K562 (cell line): Measurements from ENCODE around the gene HCRT. TPM values are rescaled to one million over a fixed set of nuclear protein-coding genes. Genes with fewer than 3 reads are reported as not detected.

Experiments
- ERF ChIP-seq: fragments of 450-650 bp; formaldehyde crosslinking; IDR thresholded peaks from 2 replicates; pipeline ENCODE4 v1.4.0; 2020; ENCODE audit warnings: mild to moderate bottlenecking, mixed read lengths
- HMG20A ChIP-seq: fragments of 450-650 bp; formaldehyde crosslinking; conservative IDR thresholded peaks from 2 replicates; pipeline ENCODE4 v1.4.0; 2020; ENCODE audit warnings: mild to moderate bottlenecking, mixed read lengths
- PML ChIP-seq: IDR thresholded peaks from 2 replicates; pipeline ENCODE4 v1.6.1; 2012; ENCODE audit warnings: low read length, inconsistent platforms
- ZNF280B ChIP-seq: fragments of 250-450 bp; sonication (Bioruptor Pico); IDR thresholded peaks from 2 replicates; pipeline ENCODE4 v1.5.1; 2021; ENCODE audit warnings: mild to moderate bottlenecking
- ZZZ3 ChIP-seq: fragments of 450-650 bp; IDR thresholded peaks from 2 replicates; pipeline ENCODE4 v1.6.1; 2016; ENCODE audit warnings: antibody characterized with exemption, mild to moderate bottlenecking, moderate library complexity
- polyA plus RNA-seq, 8 experiments: library from polyadenylated mRNA; depleted of rRNA in 4 of 8; stranded (reverse) in 5 of 8; unstranded in 3 of 8; fragments of >200 nt; fragmentation: Nextera tagmentation in 2 of 8; fragmentation: Illumina TruSeq in 1 of 8; extraction: Ambion mirVana in 2 of 8; extraction: Trizol in 1 of 8; gene quantifications; 2 replicates each; pipeline versions ENCODE4 v1.2.1 to v1.2.3, GENCODE V29; 2011 to 2014; ENCODE audit warnings: inconsistent platforms in 1 of 8, missing spikeins in 1 of 8
- total RNA-seq, 7 experiments: library from RNA; depleted of rRNA in 6 of 7; stranded (reverse); fragments of >200 nt in 6 of 7; fragmentation: Illumina TruSeq in 2 of 7; extraction: Trizol in 2 of 7; gene quantifications; 2 replicates each; pipeline versions ENCODE4 v1.2.1 to v1.2.3, GENCODE V29; 2011 to 2021; ENCODE audit warnings: low replicate concordance in 1 of 7
- TF ChIP-seq, protein P1 (sequence below), 2 experiments: fragments of 450-650 bp; formaldehyde crosslinking in 1 of 2; IDR thresholded peaks; 2 replicates each; pipeline versions ENCODE4 v1.4.0 to v1.6.1; 2014 to 2020; ENCODE audit warnings: mild to moderate bottlenecking in 2 of 2, borderline replicate concordance in 1 of 2, low read depth in 1 of 2

The HCRT gene
- total and polyA plus RNA-seq, 9 of the 15 experiments (the other 6 are each of a cell fraction or from before 2014, with no cell fraction given) = not detected

GRCh38 chr17:42174126-42174783 lies 11.0 kb downstream of the HCRT start (continued):
- TF ChIP-seq, protein P1, sequence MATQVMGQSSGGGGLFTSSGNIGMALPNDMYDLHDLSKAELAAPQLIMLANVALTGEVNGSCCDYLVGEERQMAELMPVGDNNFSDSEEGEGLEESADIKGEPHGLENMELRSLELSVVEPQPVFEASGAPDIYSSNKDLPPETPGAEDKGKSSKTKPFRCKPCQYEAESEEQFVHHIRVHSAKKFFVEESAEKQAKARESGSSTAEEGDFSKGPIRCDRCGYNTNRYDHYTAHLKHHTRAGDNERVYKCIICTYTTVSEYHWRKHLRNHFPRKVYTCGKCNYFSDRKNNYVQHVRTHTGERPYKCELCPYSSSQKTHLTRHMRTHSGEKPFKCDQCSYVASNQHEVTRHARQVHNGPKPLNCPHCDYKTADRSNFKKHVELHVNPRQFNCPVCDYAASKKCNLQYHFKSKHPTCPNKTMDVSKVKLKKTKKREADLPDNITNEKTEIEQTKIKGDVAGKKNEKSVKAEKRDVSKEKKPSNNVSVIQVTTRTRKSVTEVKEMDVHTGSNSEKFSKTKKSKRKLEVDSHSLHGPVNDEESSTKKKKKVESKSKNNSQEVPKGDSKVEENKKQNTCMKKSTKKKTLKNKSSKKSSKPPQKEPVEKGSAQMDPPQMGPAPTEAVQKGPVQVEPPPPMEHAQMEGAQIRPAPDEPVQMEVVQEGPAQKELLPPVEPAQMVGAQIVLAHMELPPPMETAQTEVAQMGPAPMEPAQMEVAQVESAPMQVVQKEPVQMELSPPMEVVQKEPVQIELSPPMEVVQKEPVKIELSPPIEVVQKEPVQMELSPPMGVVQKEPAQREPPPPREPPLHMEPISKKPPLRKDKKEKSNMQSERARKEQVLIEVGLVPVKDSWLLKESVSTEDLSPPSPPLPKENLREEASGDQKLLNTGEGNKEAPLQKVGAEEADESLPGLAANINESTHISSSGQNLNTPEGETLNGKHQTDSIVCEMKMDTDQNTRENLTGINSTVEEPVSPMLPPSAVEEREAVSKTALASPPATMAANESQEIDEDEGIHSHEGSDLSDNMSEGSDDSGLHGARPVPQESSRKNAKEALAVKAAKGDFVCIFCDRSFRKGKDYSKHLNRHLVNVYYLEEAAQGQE (IDR thresholded peaks at IDR 0.05; ENCODE audit: borderline replicate concordance) = no peak
- TF ChIP-seq, protein P1 (CRISPR knock-in tag; IDR thresholded peaks at IDR 0.05; ENCODE audit: low read depth) = no peak
- TF ChIP-seq PML = no peak
- TF ChIP-seq ZNF280B (CRISPR knock-in tag) = no peak
- TF ChIP-seq ZZZ3 = no peak
- no peak for TF ChIP-seq ERF (CRISPR knock-in tag)
- no peak for TF ChIP-seq HMG20A
